HepG2 (cell line): Measurements from ENCODE around the gene BCAS3. TPM values are rescaled to one million over a fixed set of nuclear protein-coding genes. Genes with fewer than 3 reads are reported as not detected.

Source experiments
- CCDC6 ChIP-seq: sonication (generic); formaldehyde crosslinking; IDR thresholded peaks from 2 replicates; pipeline ENCODE4 v1.8.1; 2022; ENCODE audit warnings: mild to moderate bottlenecking, missing genetic modification reagents, moderate library complexity
- FOXM1 ChIP-seq: sonication (generic); formaldehyde crosslinking; IDR thresholded peaks from 2 replicates; pipeline ENCODE4 v1.5.0; 2020; ENCODE audit warnings: missing genetic modification reagents
- FOXP4 ChIP-seq: sonication (generic); formaldehyde crosslinking; IDR thresholded peaks from 2 replicates; pipeline ENCODE4 v1.4.0; 2020; ENCODE audit warnings: missing genetic modification reagents
- GTF3A ChIP-seq: sonication (generic); formaldehyde crosslinking; conservative IDR thresholded peaks from 2 replicates; pipeline ENCODE4 v1.4.0; 2020; ENCODE audit warnings: mild to moderate bottlenecking, missing genetic modification reagents
- HNRNPUL1 ChIP-seq: fragments of 200-400 bp; formaldehyde crosslinking; IDR thresholded peaks from 2 replicates; pipeline ENCODE4 v1.6.1; 2017; ENCODE audit warnings: low read depth, mild to moderate bottlenecking, low read length, moderate library complexity
- HOMEZ ChIP-seq: IDR thresholded peaks from 2 replicates; pipeline ENCODE4 v1.6.1; 2016; ENCODE audit warnings: low read depth
- LCORL ChIP-seq, 2 experiments: fragments of 450-650 bp in 1 of 2; sonication (generic) in 1 of 2; formaldehyde crosslinking in 1 of 2; IDR thresholded peaks; 2 replicates each; pipeline versions ENCODE4 v1.5.0 to v1.6.1; 2017 to 2020; ENCODE audit warnings: antibody characterized with exemption in 1 of 2, missing genetic modification reagents in 1 of 2
- MXD4 ChIP-seq: IDR thresholded peaks from 2 replicates; pipeline ENCODE4 v1.6.1; 2016; ENCODE audit warnings: mild to moderate bottlenecking, missing biosample characterization, missing genetic modification reagents
- NFYC ChIP-seq: IDR thresholded peaks from 2 replicates; pipeline ENCODE4 v1.6.1; 2016; ENCODE audit warnings: missing genetic modification reagents, missing compliant biosample characterization
- RNF2 ChIP-seq: fragments of 450-650 bp; conservative IDR thresholded peaks from 2 replicates; pipeline ENCODE4 v1.6.1; 2016; ENCODE audit warnings: low read depth
- ZBTB25 ChIP-seq: IDR thresholded peaks from 2 replicates; pipeline ENCODE4 v1.6.1; 2018; ENCODE audit warnings: missing genetic modification reagents
- ZNF326 ChIP-seq: sonication (generic); formaldehyde crosslinking; IDR thresholded peaks from 2 replicates; pipeline ENCODE4 v1.4.0; 2020; ENCODE audit warnings: missing genetic modification reagents, borderline replicate concordance
- ZNF33B ChIP-seq: sonication (generic); formaldehyde crosslinking; IDR thresholded peaks from 2 replicates; pipeline ENCODE4 v1.5.1; 2020; ENCODE audit warnings: mild to moderate bottlenecking, missing genetic modification reagents
- ZNF431 ChIP-seq: sonication (generic); formaldehyde crosslinking; IDR thresholded peaks from 2 replicates; pipeline ENCODE4 v1.9.0; 2022; ENCODE audit warnings: missing genetic modification reagents, low read depth, mild to moderate bottlenecking, borderline replicate concordance
- ZNF484 ChIP-seq: sonication (generic); formaldehyde crosslinking; IDR thresholded peaks from 2 replicates; pipeline ENCODE4 v1.5.1; 2020; ENCODE audit warnings: mild to moderate bottlenecking, low read depth, missing genetic modification reagents, borderline replicate concordance
- ZNF724P ChIP-seq: sonication (generic); formaldehyde crosslinking; IDR thresholded peaks from 2 replicates; pipeline ENCODE4 v1.8.0; 2022; ENCODE audit warnings: missing genetic modification reagents, borderline replicate concordance
- ZNF776 ChIP-seq: sonication (generic); formaldehyde crosslinking; IDR thresholded peaks from 2 replicates; pipeline ENCODE4 v1.4.0; 2020; ENCODE audit warnings: mild to moderate bottlenecking, missing genetic modification reagents
- ZNF790 ChIP-seq: sonication (generic); formaldehyde crosslinking; IDR thresholded peaks from 2 replicates; pipeline ENCODE4 v1.8.0; 2022; ENCODE audit warnings: missing genetic modification reagents, mild to moderate bottlenecking, borderline replicate concordance
- ZSCAN12 ChIP-seq: sonication (generic); formaldehyde crosslinking; IDR thresholded peaks from 2 replicates; pipeline ENCODE4 v1.9.0; 2021; ENCODE audit warnings: mild to moderate bottlenecking, missing genetic modification reagents
- polyA plus RNA-seq, 8 experiments: library from polyadenylated mRNA; depleted of rRNA in 3 of 8; stranded (reverse) in 7 of 8; unstranded in 1 of 8; fragments of >200 nt; fragmentation: Illumina TruSeq in 4 of 8; extraction: Trizol in 4 of 8; gene quantifications; 2 replicates each; pipeline versions ENCODE4 v1.2.1 to v1.2.3, GENCODE V29; 2011 to 2016; ENCODE audit warnings: low read depth in 4 of 8, missing spikeins in 1 of 8, mixed read lengths in 1 of 8; ENCODE audit not compliant: insufficient read depth in 1 of 8
- total RNA-seq, 5 experiments: library from RNA; depleted of rRNA; stranded (reverse); fragments of >200 nt; fragmentation: Illumina TruSeq; extraction: Trizol; gene quantifications; 2 replicates each; pipeline ENCODE4 v1.2.3, GENCODE V29; 2016; ENCODE audit warnings: low read depth in 1 of 5
- TF ChIP-seq, protein P1 (sequence below): sonication (generic); formaldehyde crosslinking; conservative IDR thresholded peaks from 2 replicates; pipeline ENCODE4 v1.8.0; 2022; ENCODE audit warnings: missing genetic modification reagents

The BCAS3 gene
- total and polyA plus RNA-seq, 2 of the 13 experiments (the other 11 are each of a cell fraction or from before 2014, with no cell fraction given) = 10.7 to 11.2 TPM

- TF ChIP-seq FOXP4 (CRISPR knock-in tag) = no peak; the same call in 1 of the 2 replicates
- TF ChIP-seq ZNF484 (CRISPR knock-in tag) = no peak
- no peak for TF ChIP-seq GTF3A (CRISPR knock-in tag)
- TF ChIP-seq LCORL (IDR thresholded peaks at IDR 0.05) = no peak
- 0 out of 2 replicates have a peak, but pooled peaks have one; percentile 39 for TF ChIP-seq LCORL (CRISPR knock-in tag; IDR thresholded peaks at IDR 0.05)
- TF ChIP-seq ZBTB25 (CRISPR knock-in tag) = no peak
- TF ChIP-seq HOMEZ (CRISPR knock-in tag) = no peak
- TF ChIP-seq HNRNPUL1 = no peak
- TF ChIP-seq ZNF790 (CRISPR knock-in tag) = no peak
- TF ChIP-seq ZNF431 (CRISPR knock-in tag) = 0 out of 2 replicates have a peak, but pooled peaks have one; percentile 50
- TF ChIP-seq, protein P1, sequence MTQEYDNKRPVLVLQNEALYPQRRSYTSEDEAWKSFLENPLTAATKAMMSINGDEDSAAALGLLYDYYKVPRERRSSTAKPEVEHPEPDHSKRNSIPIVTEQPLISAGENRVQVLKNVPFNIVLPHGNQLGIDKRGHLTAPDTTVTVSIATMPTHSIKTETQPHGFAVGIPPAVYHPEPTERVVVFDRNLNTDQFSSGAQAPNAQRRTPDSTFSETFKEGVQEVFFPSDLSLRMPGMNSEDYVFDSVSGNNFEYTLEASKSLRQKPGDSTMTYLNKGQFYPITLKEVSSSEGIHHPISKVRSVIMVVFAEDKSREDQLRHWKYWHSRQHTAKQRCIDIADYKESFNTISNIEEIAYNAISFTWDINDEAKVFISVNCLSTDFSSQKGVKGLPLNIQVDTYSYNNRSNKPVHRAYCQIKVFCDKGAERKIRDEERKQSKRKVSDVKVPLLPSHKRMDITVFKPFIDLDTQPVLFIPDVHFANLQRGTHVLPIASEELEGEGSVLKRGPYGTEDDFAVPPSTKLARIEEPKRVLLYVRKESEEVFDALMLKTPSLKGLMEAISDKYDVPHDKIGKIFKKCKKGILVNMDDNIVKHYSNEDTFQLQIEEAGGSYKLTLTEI (CRISPR knock-in tag) = no peak
- TF ChIP-seq FOXM1 (CRISPR knock-in tag) = no peak
- TF ChIP-seq CCDC6 (CRISPR knock-in tag) = no peak; the same call in 1 of the 2 replicates
- no peak for TF ChIP-seq ZNF776 (CRISPR knock-in tag)
- no peak for TF ChIP-seq ZSCAN12 (CRISPR knock-in tag)
- no peak for TF ChIP-seq ZNF326 (CRISPR knock-in tag)
- no peak for TF ChIP-seq RNF2
- TF ChIP-seq ZNF724P = no peak
- no peak for TF ChIP-seq NFYC (CRISPR knock-in tag)
- TF ChIP-seq ZNF33B (CRISPR knock-in tag) = no peak
- no peak for TF ChIP-seq MXD4 (CRISPR knock-in tag)
Observed at GRCh38 chr17:61378658-61379456, 701.2 kb downstream of the BCAS3 start (continued).
